HCT116 (cell line): ENCODE data around the gene CYB5B. TPM values are rescaled to one million over a fixed set of nuclear protein-coding genes. Genes with fewer than 3 reads are reported as not detected.

Experiments used
- ATAC-seq: fragments of 200-7000 bp; cut with Tn5 transposase; 2 replicates; pipeline ENCODE4 v1.9.1; 2020; ENCODE audit warnings: mild to moderate bottlenecking, moderate library complexity
- BruUV-seq: library from RNA; stranded (reverse); fragments of 400-500 nt; replicated peaks from 2 replicates; lab custom pipeline; 2021; lab: Mats Ljungman, UMichigan
- CTCF ChIA-PET: fragments of 300-600 bp; sonication (Branson Sonifier 250); formaldehyde crosslinking; loops from one replicate; lab custom pipeline; 2021; ENCODE audit warnings: antibody characterized with exemption; lab: Charles Lee
- POLR2A ChIA-PET: fragments of 300-600, 350-600 bp; sonication (Branson Sonifier 250); formaldehyde crosslinking; loops from one replicate; lab custom pipeline; 2021; ENCODE audit warnings: antibody characterized with exemption; lab: Charles Lee
- RAD21 ChIA-PET, 2 experiments: fragments of 300-600 bp; sonication (Branson Sonifier 250); formaldehyde crosslinking; loops; one replicate each; lab custom pipeline; 2023; ENCODE audit warnings: low total read pairs in 2 of 2; ENCODE audit not compliant: uncharacterized antibody in 2 of 2, unreplicated experiment in 2 of 2, low non-redundant PET in 1 of 2; lab: Charles Lee
- DNase-seq: peaks from one replicate; pipeline ENCODE4 v3.0.0-alpha.2; 2010; ENCODE audit warnings: low read depth, low spot score
- H2AFZ ChIP-seq: fragments of 200-600 bp; shearing (Covaris generic), sonication (generic); 2 replicates; pipeline ENCODE4 v1.6.1; 2017; ENCODE audit warnings: low read depth, mixed run types, mixed read lengths, antibody characterized with exemption, low read length; ENCODE audit not compliant: poor library complexity, severe bottlenecking
- H3K27ac ChIP-seq: 2 replicates; pipeline ENCODE4 v1.5.1; 2012; ENCODE audit warnings: low read depth, low read length
- H3K27me3 ChIP-seq: fragments of 200-600 bp; sonication (generic); 2 replicates; pipeline ENCODE4 v1.6.1; 2016; ENCODE audit warnings: mixed run types, low read length, mixed read lengths; ENCODE audit not compliant: insufficient read depth
- H3K36me3 ChIP-seq, 2 experiments: fragments of 200-500 bp in 1 of 2; fragments of 200-600 bp in 1 of 2; sonication (Bioruptor generic) in 1 of 2; sonication (generic) in 1 of 2; 2 replicates each; pipeline versions ENCODE4 v1.5.1 to v1.6.1; 2014 to 2016; ENCODE audit warnings: low read length in 2 of 2, inconsistent platforms in 1 of 2, mixed read lengths in 1 of 2, mixed run types in 1 of 2; ENCODE audit not compliant: insufficient read depth in 2 of 2, control insufficient read depth in 1 of 2
- H3K4me1 ChIP-seq, 2 experiments: fragments of 200-600 bp in 1 of 2; sonication (generic) in 1 of 2; 2 replicates each; pipeline versions ENCODE4 v1.5.1 to v1.6.1; 2012 to 2017; ENCODE audit warnings: low read length in 2 of 2, inconsistent platforms in 1 of 2, mild to moderate bottlenecking in 1 of 2, mixed read lengths in 1 of 2, mixed run types in 1 of 2, moderate library complexity in 1 of 2; ENCODE audit not compliant: insufficient read depth in 2 of 2, control insufficient read depth in 1 of 2
- H3K4me2 ChIP-seq: fragments of 200-600 bp; sonication (generic); 2 replicates; pipeline ENCODE4 v1.6.1; 2017; ENCODE audit warnings: mixed run types, low read length, mixed read lengths
- H3K4me3 ChIP-seq, 2 experiments: fragments of 200-600 bp in 1 of 2; sonication (generic) in 1 of 2; replicated peaks in 1 of 2; 2 replicates each; pipeline ENCODE4 v1.5.1; 2011 to 2016; ENCODE audit warnings: low read length in 2 of 2, control low read depth in 1 of 2, low read depth in 1 of 2, mild to moderate bottlenecking in 1 of 2, mixed read lengths in 1 of 2, mixed run types in 1 of 2
- H3K79me2 ChIP-seq: fragments of 200-600 bp; sonication (generic); 2 replicates; pipeline ENCODE4 v1.6.1; 2017; ENCODE audit warnings: mild to moderate bottlenecking, mixed run types, low read length, moderate library complexity, mixed read lengths; ENCODE audit not compliant: insufficient read depth
- H3K9ac ChIP-seq: fragments of 200-600 bp; sonication (generic); 2 replicates; pipeline ENCODE4 v1.6.1; 2016; ENCODE audit warnings: low read length, mixed read lengths
- H3K9me2 ChIP-seq: fragments of 200-600 bp; sonication (generic), shearing (Covaris generic); 2 replicates; pipeline ENCODE4 v1.6.1; 2017; ENCODE audit warnings: mixed run types, mild to moderate bottlenecking, moderate library complexity; ENCODE audit not compliant: insufficient read depth
- H3K9me3 ChIP-seq, 2 experiments: fragments of 200-500 bp in 1 of 2; fragments of 200-600 bp in 1 of 2; sonication (Bioruptor generic) in 1 of 2; sonication (generic) in 1 of 2; 2 replicates each; pipeline ENCODE4 v1.6.1; 2014 to 2017; ENCODE audit warnings: low read length in 2 of 2, mixed read lengths in 2 of 2, inconsistent platforms in 1 of 2, low read depth in 1 of 2, mild to moderate bottlenecking in 1 of 2, mixed run types in 1 of 2, moderate library complexity in 1 of 2; ENCODE audit not compliant: control insufficient read depth in 1 of 2, insufficient read depth in 1 of 2
- H4K20me1 ChIP-seq: fragments of 200-600 bp; sonication (generic), shearing (Covaris generic); 2 replicates; pipeline ENCODE4 v1.6.1; 2017; ENCODE audit warnings: mixed run types, mild to moderate bottlenecking, moderate library complexity; ENCODE audit not compliant: insufficient read depth
- CEBPB ChIP-seq: IDR thresholded peaks from 2 replicates; pipeline ENCODE4 v1.6.1; 2012; ENCODE audit warnings: low read depth
- ELF1 ChIP-seq: IDR thresholded peaks from 2 replicates; pipeline ENCODE4 v1.6.1; 2012; ENCODE audit warnings: low read depth, borderline replicate concordance
- EZH2phosphoT487 ChIP-seq: fragments of 200-600 bp; IDR thresholded peaks from 2 replicates; pipeline ENCODE4 v1.6.1; 2018; ENCODE audit warnings: antibody characterized with exemption, borderline replicate concordance
- FOSL1 ChIP-seq: IDR thresholded peaks from 2 replicates; pipeline ENCODE4 v1.6.1; 2012; ENCODE audit warnings: low read depth
- JUND ChIP-seq: IDR thresholded peaks from 2 replicates; pipeline ENCODE4 v1.6.1; 2012
- MAX ChIP-seq: IDR thresholded peaks from 2 replicates; pipeline ENCODE4 v1.6.1; 2012
- POLR2A ChIP-seq: IDR thresholded peaks from 2 replicates; pipeline ENCODE4 v1.7.0; 2011; ENCODE audit warnings: borderline replicate concordance; ENCODE audit not compliant: insufficient read depth, insufficient read length; ENCODE audit errors: extremely low read depth
- POLR2AphosphoS5 ChIP-seq: IDR thresholded peaks from 2 replicates; pipeline ENCODE4 v1.6.1; 2011; ENCODE audit warnings: mild to moderate bottlenecking, low read depth, low read length, moderate library complexity
- TCF7L2 ChIP-seq: IDR thresholded peaks from 2 replicates; pipeline ENCODE4 v1.7.0; 2011; ENCODE audit warnings: borderline replicate concordance, inconsistent platforms; ENCODE audit not compliant: insufficient read depth, insufficient read length; ENCODE audit errors: extremely low read depth
- YY1 ChIP-seq: IDR thresholded peaks from 2 replicates; pipeline ENCODE4 v1.6.1; 2011; ENCODE audit warnings: low read length, low read depth, moderate library complexity, mild to moderate bottlenecking; ENCODE audit not compliant: insufficient replicate concordance; ENCODE audit errors: extremely low read depth
- ZFX ChIP-seq: fragments of 450-650 bp; IDR thresholded peaks from 2 replicates; pipeline ENCODE4 v1.6.1; 2017
- intact Hi-C: fragments of 100-400 bp; cut with micrococcal nuclease; formaldehyde crosslinking; loops from 2 replicates; pipeline ENCODE4 v1.10.0; 2022
- total RNA-seq: library from RNA; stranded (reverse); gene quantifications from one replicate; pipeline ENCODE4 v1.2.1, GENCODE V29; 2021; ENCODE audit not compliant: unreplicated experiment

The CYB5B gene
- total RNA-seq, 1 experiment from 2014 or later = 689 TPM

GRCh38 chr16:69417520-69418199 is 6.8 kb upstream of the CYB5B start:
- TF ChIP-seq TCF7L2 = peak; percentile 48
- TF ChIP-seq JUND = peak; percentile 33; the same call in 1 of the 2 replicates
- TF ChIP-seq FOSL1 = no peak
- no peak for TF ChIP-seq EZH2phosphoT487
- TF ChIP-seq POLR2A = peak; percentile 45
- no peak for TF ChIP-seq YY1
- no peak; the same call in 1 of the 2 replicates for TF ChIP-seq MAX
- no peak for TF ChIP-seq ELF1
- peak; percentile 52; the same call in 1 of the 2 replicates for TF ChIP-seq POLR2AphosphoS5
- TF ChIP-seq ZFX = no peak
- TF ChIP-seq CEBPB = no peak
- no peaks in the 10 kb centered on the region for H3K9me3 ChIP-seq
- peak overlapping the region; percentile 99 for H3K27ac ChIP-seq
- no peaks in the 10 kb centered on the region for H3K36me3 ChIP-seq
- H4K20me1 ChIP-seq = no peaks in the 10 kb centered on the region
- ChIA-PET RAD21 (no interaction called here), CTCF (interaction anchor here (0.7 to 1.7 kb wide), 4 partner anchors 13 to 24 kb away, joined by 3 to 4 read pairs (median 4); no protein-coding TSS in a partner anchor), POLR2A (interaction anchor here (1.1 to 2.7 kb wide), 8 partner anchors 9 to 309 kb away, joined by 3 to 22 read pairs (median 8); partner anchors contain the start of gene NQO1)
- no peaks in the 10 kb centered on the region for H3K79me2 ChIP-seq
- BruUV-seq = TSS peak; percentile 93
- H3K9ac ChIP-seq = peak overlapping the region; percentile 49
- H3K4me1 ChIP-seq = peaks cover 60 to 73% of the 10 kb centered on the region in 2 experiments
- H3K9me2 ChIP-seq = no peaks in the 10 kb centered on the region
- H2AFZ ChIP-seq = peak overlapping the region; percentile 54
- ATAC-seq (peak; percentile 74), DNase-seq (no peak)
- peak overlapping the region; percentile 62 for H3K4me2 ChIP-seq
- H3K27me3 ChIP-seq = no peaks in the 10 kb centered on the region
- H3K4me3 ChIP-seq = no peak overlapping the region
- intact Hi-C loops = no loop called here
